8988T (cell line): ENCODE results near the gene TBX20.
"Not testable (repeated sequence)": the region's sequence is repeated elsewhere in the genome, so short reads cannot be mapped to it uniquely, and the experiment has no call there.

ENCODE experiments used
- DNase-seq: peaks from one replicate; pipeline ENCODE4 v3.0.0; 2011

Gene TBX20

DNA sequence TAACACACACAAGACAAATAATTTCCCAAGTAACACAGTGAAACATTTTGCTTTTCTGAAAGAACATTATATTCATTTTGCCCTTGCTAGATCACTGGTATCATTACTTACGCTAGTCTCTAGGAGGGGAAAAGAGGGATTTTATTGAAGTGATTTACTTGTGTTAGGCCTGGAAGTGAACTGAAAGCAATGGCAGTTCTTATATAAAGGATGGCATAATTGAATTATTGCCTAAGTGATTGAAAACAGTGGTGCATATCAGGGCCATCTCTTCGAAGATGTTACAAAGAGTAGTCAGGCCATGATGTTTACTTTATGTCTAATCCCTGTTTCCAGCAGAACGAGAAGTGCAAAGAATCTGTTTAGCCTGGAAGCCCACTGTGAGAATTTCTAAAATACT is 38.8 kb downstream of the TBX20 start:
- DNase-seq = not testable (repeated sequence)

GRCh38 chr7:35206924-35207323 is 47.0 kb downstream of the TBX20 start:
- not testable (repeated sequence) for DNase-seq

DNA sequence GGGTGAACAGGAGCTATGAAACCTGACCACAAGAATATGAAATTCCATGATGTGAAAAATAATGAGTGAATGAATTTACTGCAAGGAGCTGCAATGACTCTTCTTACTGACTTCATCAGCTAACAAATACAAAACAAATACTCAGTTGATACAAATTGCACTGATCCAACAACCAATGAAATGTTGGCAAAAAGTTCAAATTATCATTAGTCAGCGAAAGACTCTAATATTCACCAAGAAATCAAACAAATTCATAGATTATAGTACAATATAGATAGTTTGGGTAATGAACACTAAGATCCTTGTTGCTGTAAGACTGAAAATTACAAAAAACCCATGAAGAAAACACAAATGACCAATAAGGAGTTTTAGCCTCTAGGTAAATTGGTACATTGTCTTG is 49.0 kb downstream of the TBX20 start:
- DNase-seq = not testable (repeated sequence)

- DNase-seq = not testable (repeated sequence)
These were observed 49.9 kb downstream of the TBX20 start for GRCh38 chr7:35204031-35204430.

GRCh38 chr7:35202353-35202752 is 51.5 kb downstream of the TBX20 start:
- DNase-seq = not testable (repeated sequence)

DNA sequence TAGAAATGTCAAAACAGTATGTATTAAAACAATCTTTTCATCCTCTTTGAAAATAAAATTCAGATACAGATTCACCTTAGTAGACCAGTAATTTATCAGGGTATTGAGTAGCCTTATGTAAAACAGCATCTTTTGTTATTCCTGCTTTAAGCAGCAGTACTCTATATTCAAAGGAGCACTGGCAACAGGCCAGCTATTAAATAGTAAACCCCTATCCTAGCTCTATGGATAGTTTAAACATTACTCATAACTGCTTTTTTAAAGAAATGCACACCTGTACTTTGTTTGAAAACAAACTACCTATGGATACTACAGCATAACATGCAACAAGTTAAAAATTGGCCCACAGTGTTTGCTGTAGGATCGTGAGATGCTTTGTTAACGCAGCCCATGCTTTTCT is 53.7 kb downstream of the TBX20 start:
- not testable (repeated sequence) for DNase-seq

DNA sequence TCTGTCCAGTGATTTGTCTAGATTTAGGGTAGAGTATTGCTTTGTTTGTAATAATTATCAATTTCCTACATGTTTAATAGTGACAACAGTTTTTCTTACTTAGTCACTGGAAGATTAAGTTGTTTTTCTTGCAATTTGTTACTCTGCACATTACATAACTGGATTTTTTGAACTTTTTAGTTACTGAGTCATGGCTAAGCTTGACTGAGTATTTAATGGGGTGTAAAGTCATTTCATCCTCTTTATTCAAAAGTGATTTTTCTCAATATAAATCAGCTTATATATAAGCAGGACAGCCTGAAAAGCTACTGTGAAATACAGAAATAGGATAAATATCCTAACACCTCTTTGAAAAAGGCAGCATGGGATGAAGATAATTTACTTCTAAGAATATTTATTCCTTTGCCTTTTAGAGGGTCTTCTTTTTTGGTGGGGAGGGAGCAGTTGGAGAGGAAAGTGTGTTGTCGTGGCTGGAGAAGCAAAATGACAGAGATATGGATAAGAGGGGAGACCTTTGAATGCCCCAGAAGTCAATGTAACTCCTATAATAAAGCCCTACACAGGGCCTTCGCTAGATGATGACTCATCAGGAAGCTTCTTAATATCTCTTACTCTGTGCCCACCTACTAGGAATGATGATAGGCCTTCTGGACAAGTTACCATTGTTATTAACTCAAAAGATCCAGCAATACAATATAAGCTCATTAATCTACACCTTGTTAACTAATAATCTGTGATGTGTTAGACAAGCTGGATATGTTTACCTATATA is 55.3 kb downstream of the TBX20 start:
- DNase-seq = not testable (repeated sequence)

DNA sequence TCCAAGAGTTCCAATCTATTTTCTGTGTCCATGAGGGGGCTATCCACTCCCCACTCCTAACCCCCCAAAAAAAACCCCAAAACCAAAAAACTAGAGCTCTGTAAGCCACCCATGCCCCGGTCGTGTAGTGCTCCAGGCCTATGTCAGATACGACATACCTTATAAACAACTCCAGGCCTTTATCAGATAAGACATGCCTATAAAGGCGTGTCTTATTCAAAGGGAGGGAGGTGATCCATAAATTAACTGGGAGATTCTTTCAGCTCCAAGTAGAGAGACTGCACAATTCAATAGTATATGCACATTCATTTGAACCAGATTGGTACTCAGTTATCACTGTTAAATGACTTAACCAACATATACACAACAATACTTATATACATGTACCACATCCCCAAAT is 62.3 kb downstream of the TBX20 start:
- DNase-seq = not testable (repeated sequence)

GRCh38 chr7:35190146-35190773 is 63.6 kb downstream of the TBX20 start:
- DNase-seq = not testable (repeated sequence)

GRCh38 chr7:35186751-35187150 is 67.1 kb downstream of the TBX20 start:
- not testable (repeated sequence) for DNase-seq

GRCh38 chr7:35185908-35186731 is 67.8 kb downstream of the TBX20 start:
- no peak for DNase-seq

- not testable (repeated sequence) for DNase-seq
These were observed 68.4 kb downstream of the TBX20 start for GRCh38 chr7:35185578-35185907.

DNA sequence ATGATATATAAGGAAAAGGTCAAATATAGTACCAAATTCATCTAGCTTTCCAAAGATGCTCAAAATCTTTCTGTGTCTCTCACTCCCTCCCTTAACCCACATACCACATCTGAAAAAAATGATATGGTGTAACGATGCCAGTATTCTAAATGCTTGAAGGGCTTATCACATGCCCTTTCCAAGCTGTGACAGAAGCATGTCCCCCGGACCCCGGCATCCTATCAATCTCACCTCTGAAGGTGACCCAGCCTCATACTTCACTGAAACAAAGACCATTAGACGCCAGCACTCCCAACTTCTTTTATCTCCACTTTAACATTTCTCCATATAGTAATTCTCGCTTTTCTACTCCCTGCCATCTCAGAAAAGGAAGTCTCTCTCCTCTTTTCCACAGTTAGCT is 68.9 kb downstream of the TBX20 start:
- not testable (repeated sequence) for DNase-seq

GRCh38 chr7:35183873-35184503 is 69.9 kb downstream of the TBX20 start:
- DNase-seq = not testable (repeated sequence)

- not testable (repeated sequence) for DNase-seq
These were observed 73.2 kb downstream of the TBX20 start for GRCh38 chr7:35180665-35181064.

- DNase-seq = not testable (repeated sequence)
These were observed 80.7 kb downstream of the TBX20 start for GRCh38 chr7:35173176-35173575.

DNA sequence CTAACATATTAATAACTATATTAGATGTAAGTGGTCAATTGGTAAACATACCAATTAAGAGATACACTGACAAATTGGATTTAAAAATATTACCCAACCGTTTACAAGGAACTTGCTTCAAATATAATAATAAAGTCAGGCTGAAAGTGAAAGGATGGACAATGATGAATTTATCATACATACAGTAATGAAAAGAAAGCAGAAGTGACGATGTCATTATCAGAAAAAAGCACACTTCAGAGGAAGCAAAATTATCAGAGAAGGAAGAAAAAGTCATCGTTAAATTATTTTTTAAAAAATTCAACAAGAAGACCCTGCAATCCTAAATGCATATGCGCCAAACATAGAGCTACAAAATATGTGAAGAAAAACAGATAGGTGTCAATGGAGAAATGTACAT is 81.8 kb downstream of the TBX20 start:
- DNase-seq = not testable (repeated sequence)

DNA sequence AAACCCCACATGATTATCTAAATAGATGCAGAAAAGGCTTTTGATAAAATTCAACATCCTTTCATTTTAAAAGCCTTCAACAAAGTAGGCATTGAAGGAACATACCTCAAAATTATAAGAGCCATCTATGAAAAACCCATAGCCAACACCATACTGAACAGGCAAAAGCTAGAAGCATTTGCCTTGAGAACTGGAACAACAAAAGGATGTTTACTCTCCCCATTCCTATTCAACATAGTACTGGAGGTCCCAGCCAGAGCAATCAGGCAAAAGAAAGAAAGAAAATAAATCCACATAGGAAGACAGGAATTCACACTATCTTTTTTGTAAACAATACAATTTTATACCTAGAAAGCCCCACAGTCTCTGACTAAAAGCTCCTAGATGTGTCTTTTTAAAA is 86.2 kb downstream of the TBX20 start:
- not testable (repeated sequence) for DNase-seq

DNA sequence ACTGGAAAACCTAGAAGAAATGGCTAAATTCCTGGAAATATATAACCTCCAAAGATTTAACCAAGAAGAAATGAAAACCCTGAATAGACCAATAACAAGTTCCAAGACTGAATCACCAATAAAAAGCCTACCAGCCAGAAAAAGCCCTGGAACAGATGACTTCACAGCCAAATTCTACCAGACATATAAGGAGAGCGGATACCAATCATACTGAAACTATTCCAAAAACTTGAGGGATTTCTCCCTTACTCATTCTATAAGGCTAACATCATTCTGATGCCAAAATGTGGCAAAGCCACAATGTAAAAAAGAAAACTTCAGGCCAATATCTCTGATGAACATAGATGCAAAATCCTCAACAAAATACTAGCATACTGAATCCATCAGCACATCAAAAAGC is 86.7 kb downstream of the TBX20 start:
- DNase-seq = not testable (repeated sequence)

- not testable (repeated sequence) for DNase-seq
These were observed 92.7 kb downstream of the TBX20 start for GRCh38 chr7:35161059-35161740.
